ENCODE results near the gene SERPINA1. TPM values are rescaled to one million over a fixed set of nuclear protein-coding genes. Genes with fewer than 3 reads are reported as not detected.

SERPINA1 gene
- total RNA-seq, 1 experiment from 2014 or later = not detected

- Histone ChIP-seq H4K20me1 (ENCODE audit: insufficient read depth, low read depth, low read length) (no peaks in the 10 kb centered on the region), H3K4me3 (ENCODE audit: low read length) (no peak overlapping the region), H3K9ac (ENCODE audit: low read length) (no peak overlapping the region), H3K9me2 (replicated peaks; ENCODE audit: insufficient read depth, low read length) (no peaks in the 10 kb centered on the region), H2AFZ (ENCODE audit: low read length) (no peak overlapping the region), H3K9me3 (ENCODE audit: low read length) (no peaks in the 10 kb centered on the region), H3K27ac (ENCODE audit: low read length) (no peak overlapping the region), H3K27me3 (ENCODE audit: low read length) (no peaks in the 10 kb centered on the region; the same call in 1 of the 2 replicates), H3K79me2 (ENCODE audit: low read length) (no peaks in the 10 kb centered on the region), H3K4me1 (ENCODE audit: low read length) (no peaks in the 10 kb centered on the region), H3K4me2 (ENCODE audit: low read depth, low read length, poor library complexity, severe bottlenecking) (no peak overlapping the region), H3K36me3 (ENCODE audit: insufficient read depth, low read length) (no peaks in the 10 kb centered on the region)
- no peak for DNase-seq
These were observed 51.1 kb downstream of the SERPINA1 start for GRCh38 chr14:94337274-94337673.

- Histone ChIP-seq H2AFZ (ENCODE audit: low read length) (no peak overlapping the region), H3K27ac (ENCODE audit: low read length) (no peak overlapping the region), H3K9me3 (ENCODE audit: low read length) (no peaks in the 10 kb centered on the region), H3K79me2 (ENCODE audit: low read length) (no peaks in the 10 kb centered on the region), H3K4me1 (ENCODE audit: low read length) (no peaks in the 10 kb centered on the region), H3K27me3 (ENCODE audit: low read length) (no peaks in the 10 kb centered on the region; the same call in 1 of the 2 replicates), H3K36me3 (ENCODE audit: insufficient read depth, low read length) (no peaks in the 10 kb centered on the region), H3K9me2 (replicated peaks; ENCODE audit: insufficient read depth, low read length) (no peaks in the 10 kb centered on the region), H3K9ac (ENCODE audit: low read length) (no peak overlapping the region), H3K4me2 (ENCODE audit: low read depth, low read length, poor library complexity, severe bottlenecking) (no peak overlapping the region), H4K20me1 (ENCODE audit: insufficient read depth, low read depth, low read length) (no peaks in the 10 kb centered on the region), H3K4me3 (ENCODE audit: low read length) (no peak overlapping the region)
- DNase-seq = no peak
These were observed 53.5 kb downstream of the SERPINA1 start for GRCh38 chr14:94334872-94335271.

GRCh38 chr14:94332587-94332986, 55.8 kb downstream of the SERPINA1 start:
- H3K27me3 ChIP-seq (ENCODE audit: low read length) = no peaks in the 10 kb centered on the region
- H3K9me3 ChIP-seq (ENCODE audit: low read length) = no peaks in the 10 kb centered on the region

GRCh38 chr14:94332063-94332583, 56.3 kb downstream of the SERPINA1 start:
- Histone ChIP-seq H3K27ac (ENCODE audit: low read length) (no peak overlapping the region), H3K9me2 (replicated peaks; ENCODE audit: insufficient read depth, low read length) (no peaks in the 10 kb centered on the region), H3K79me2 (ENCODE audit: low read length) (no peaks in the 10 kb centered on the region), H3K9ac (ENCODE audit: low read length) (no peak overlapping the region), H3K4me2 (ENCODE audit: low read depth, low read length, poor library complexity, severe bottlenecking) (no peak overlapping the region), H3K36me3 (ENCODE audit: insufficient read depth, low read length) (no peaks in the 10 kb centered on the region), H3K4me1 (ENCODE audit: low read length) (no peaks in the 10 kb centered on the region), H3K27me3 (ENCODE audit: low read length) (no peaks in the 10 kb centered on the region), H4K20me1 (ENCODE audit: insufficient read depth, low read depth, low read length) (no peaks in the 10 kb centered on the region), H3K9me3 (ENCODE audit: low read length) (no peaks in the 10 kb centered on the region), H3K4me3 (ENCODE audit: low read length) (no peak overlapping the region), H2AFZ (ENCODE audit: low read length) (no peak overlapping the region)
- DNase-seq = no peak

More at GRCh38 chr14:94332587-94332986, 55.8 kb downstream of the SERPINA1 start:
- no peak for DNase-seq
- H3K4me2 ChIP-seq (ENCODE audit: low read depth, low read length, poor library complexity, severe bottlenecking) = no peak overlapping the region
- H4K20me1 ChIP-seq (ENCODE audit: insufficient read depth, low read depth, low read length) = no peaks in the 10 kb centered on the region
- H2AFZ ChIP-seq (ENCODE audit: low read length) = no peak overlapping the region
- H3K9me2 ChIP-seq (replicated peaks; ENCODE audit: insufficient read depth, low read length) = no peaks in the 10 kb centered on the region
- H3K79me2 ChIP-seq (ENCODE audit: low read length) = no peaks in the 10 kb centered on the region
- no peak overlapping the region for H3K27ac ChIP-seq (ENCODE audit: low read length)
- H3K36me3 ChIP-seq (ENCODE audit: insufficient read depth, low read length) = no peaks in the 10 kb centered on the region
- no peaks in the 10 kb centered on the region for H3K4me1 ChIP-seq (ENCODE audit: low read length)
- no peak overlapping the region for H3K4me3 ChIP-seq (ENCODE audit: low read length)
- no peak overlapping the region for H3K9ac ChIP-seq (ENCODE audit: low read length)

GRCh38 chr14:94331462-94331861, 56.9 kb downstream of the SERPINA1 start:
- no peaks in the 10 kb centered on the region for H3K4me1 ChIP-seq (ENCODE audit: low read length)

GRCh38 chr14:94330857-94331256, 57.5 kb downstream of the SERPINA1 start:
- Histone ChIP-seq H4K20me1 (ENCODE audit: insufficient read depth, low read depth, low read length) (no peaks in the 10 kb centered on the region), H3K4me3 (ENCODE audit: low read length) (no peak overlapping the region), H3K27me3 (ENCODE audit: low read length) (no peaks in the 10 kb centered on the region), H3K9ac (ENCODE audit: low read length) (no peak overlapping the region), H3K27ac (ENCODE audit: low read length) (no peak overlapping the region), H3K4me1 (ENCODE audit: low read length) (no peaks in the 10 kb centered on the region), H3K79me2 (ENCODE audit: low read length) (no peaks in the 10 kb centered on the region), H3K9me3 (ENCODE audit: low read length) (no peaks in the 10 kb centered on the region), H3K4me2 (ENCODE audit: low read depth, low read length, poor library complexity, severe bottlenecking) (no peak overlapping the region), H3K9me2 (replicated peaks; ENCODE audit: insufficient read depth, low read length) (no peaks in the 10 kb centered on the region), H3K36me3 (ENCODE audit: insufficient read depth, low read length) (no peaks in the 10 kb centered on the region), H2AFZ (ENCODE audit: low read length) (no peak overlapping the region)
- no peak for DNase-seq

More at GRCh38 chr14:94331462-94331861, 56.9 kb downstream of the SERPINA1 start:
- H3K9me2 ChIP-seq (replicated peaks; ENCODE audit: insufficient read depth, low read length) = no peaks in the 10 kb centered on the region
- H4K20me1 ChIP-seq (ENCODE audit: insufficient read depth, low read depth, low read length) = no peaks in the 10 kb centered on the region
- no peak overlapping the region for H2AFZ ChIP-seq (ENCODE audit: low read length)
- H3K36me3 ChIP-seq (ENCODE audit: insufficient read depth, low read length) = no peaks in the 10 kb centered on the region
- H3K4me3 ChIP-seq (ENCODE audit: low read length) = no peak overlapping the region
- H3K4me2 ChIP-seq (ENCODE audit: low read depth, low read length, poor library complexity, severe bottlenecking) = no peak overlapping the region
- H3K9ac ChIP-seq (ENCODE audit: low read length) = no peak overlapping the region
- H3K9me3 ChIP-seq (ENCODE audit: low read length) = no peaks in the 10 kb centered on the region
- no peaks in the 10 kb centered on the region for H3K79me2 ChIP-seq (ENCODE audit: low read length)
- no peaks in the 10 kb centered on the region for H3K27me3 ChIP-seq (ENCODE audit: low read length)
- no peak overlapping the region for H3K27ac ChIP-seq (ENCODE audit: low read length)
- DNase-seq = no peak

- no peak overlapping the region for H3K9ac ChIP-seq (ENCODE audit: low read length)
- H3K27ac ChIP-seq (ENCODE audit: low read length) = no peak overlapping the region
- H3K4me3 ChIP-seq (ENCODE audit: low read length) = no peak overlapping the region
- H3K9me2 ChIP-seq (replicated peaks; ENCODE audit: insufficient read depth, low read length) = no peaks in the 10 kb centered on the region
- H3K27me3 ChIP-seq (ENCODE audit: low read length) = no peaks in the 10 kb centered on the region
- no peaks in the 10 kb centered on the region for H4K20me1 ChIP-seq (ENCODE audit: insufficient read depth, low read depth, low read length)
- no peak overlapping the region for H3K4me2 ChIP-seq (ENCODE audit: low read depth, low read length, poor library complexity, severe bottlenecking)
- H2AFZ ChIP-seq (ENCODE audit: low read length) = no peak overlapping the region
- H3K9me3 ChIP-seq (ENCODE audit: low read length) = no peaks in the 10 kb centered on the region
- H3K4me1 ChIP-seq (ENCODE audit: low read length) = no peaks in the 10 kb centered on the region
- no peaks in the 10 kb centered on the region for H3K36me3 ChIP-seq (ENCODE audit: insufficient read depth, low read length)
- DNase-seq = no peak
- no peaks in the 10 kb centered on the region for H3K79me2 ChIP-seq (ENCODE audit: low read length)
These were observed 58.0 kb downstream of the SERPINA1 start for GRCh38 chr14:94330432-94330831.

GRCh38 chr14:94329857-94330256, 58.5 kb downstream of the SERPINA1 start:
- no peak overlapping the region for H2AFZ ChIP-seq (ENCODE audit: low read length)
- no peak overlapping the region for H3K27ac ChIP-seq (ENCODE audit: low read length)
- H3K9me2 ChIP-seq (replicated peaks; ENCODE audit: insufficient read depth, low read length) = no peaks in the 10 kb centered on the region
- H3K9me3 ChIP-seq (ENCODE audit: low read length) = no peaks in the 10 kb centered on the region
- H3K27me3 ChIP-seq (ENCODE audit: low read length) = no peaks in the 10 kb centered on the region
- no peak for DNase-seq
- no peak overlapping the region for H3K9ac ChIP-seq (ENCODE audit: low read length)
- no peaks in the 10 kb centered on the region for H3K36me3 ChIP-seq (ENCODE audit: insufficient read depth, low read length)
- H3K79me2 ChIP-seq (ENCODE audit: low read length) = no peaks in the 10 kb centered on the region
- H3K4me2 ChIP-seq (ENCODE audit: low read depth, low read length, poor library complexity, severe bottlenecking) = no peak overlapping the region
- no peaks in the 10 kb centered on the region for H4K20me1 ChIP-seq (ENCODE audit: insufficient read depth, low read depth, low read length)
- no peaks in the 10 kb centered on the region for H3K4me1 ChIP-seq (ENCODE audit: low read length)
- no peak overlapping the region for H3K4me3 ChIP-seq (ENCODE audit: low read length)

GRCh38 chr14:94328196-94328595, 60.2 kb downstream of the SERPINA1 start:
- DNase-seq = no peak
- no peaks in the 10 kb centered on the region for H3K9me3 ChIP-seq (ENCODE audit: low read length)
- no peak overlapping the region for H3K27ac ChIP-seq (ENCODE audit: low read length)
- H4K20me1 ChIP-seq (ENCODE audit: insufficient read depth, low read depth, low read length) = no peaks in the 10 kb centered on the region
- H3K36me3 ChIP-seq (ENCODE audit: insufficient read depth, low read length) = no peaks in the 10 kb centered on the region
- no peaks in the 10 kb centered on the region for H3K4me1 ChIP-seq (ENCODE audit: low read length)
- no peak overlapping the region for H3K4me3 ChIP-seq (ENCODE audit: low read length)
- no peaks in the 10 kb centered on the region for H3K27me3 ChIP-seq (ENCODE audit: low read length)
- no peak overlapping the region for H2AFZ ChIP-seq (ENCODE audit: low read length)
- no peak overlapping the region for H3K9ac ChIP-seq (ENCODE audit: low read length)
- no peak overlapping the region for H3K4me2 ChIP-seq (ENCODE audit: low read depth, low read length, poor library complexity, severe bottlenecking)
- no peaks in the 10 kb centered on the region for H3K9me2 ChIP-seq (replicated peaks; ENCODE audit: insufficient read depth, low read length)
- H3K79me2 ChIP-seq (ENCODE audit: low read length) = no peaks in the 10 kb centered on the region

All from Karpas-422 (cell line).